Ectodermal cell (in vitro differentiated cells): ENCODE measurements around the gene FLNC.

Source experiments
- H3K27ac ChIP-seq: 2 replicates; pipeline ENCODE4 v1.7.0; 2013; ENCODE audit warnings: mild to moderate bottlenecking, low read depth, low read length; ENCODE audit not compliant: insufficient read depth, poor library complexity, severe bottlenecking
- H3K27me3 ChIP-seq: 2 replicates; pipeline ENCODE4 v1.7.0; 2013; ENCODE audit warnings: mild to moderate bottlenecking, low read length; ENCODE audit not compliant: insufficient read depth, control insufficient read depth, poor library complexity, severe bottlenecking
- H3K36me3 ChIP-seq: one replicate; pipeline ENCODE4 v1.7.0; 2013; ENCODE audit warnings: low read length; ENCODE audit not compliant: control insufficient read depth, insufficient read depth
- H3K4me1 ChIP-seq: one replicate; pipeline ENCODE4 v1.7.0; 2013; ENCODE audit warnings: low read length; ENCODE audit not compliant: control insufficient read depth, insufficient read depth
- H3K4me3 ChIP-seq: 2 replicates; pipeline ENCODE4 v1.7.0; 2013; ENCODE audit warnings: low read depth, low read length, control low read depth; ENCODE audit not compliant: insufficient read depth
- H3K9me3 ChIP-seq: 2 replicates; pipeline ENCODE4 v1.7.0; 2013; ENCODE audit warnings: mild to moderate bottlenecking, low read length, moderate library complexity; ENCODE audit not compliant: control insufficient read depth
- WGBS, 2 experiments: methylation state at CpG; one replicate each; pipeline ENCODE4 v1.1.7; 2013; ENCODE audit warnings: missing lambda C conversion rate in 2 of 2; 5-methylcytosine and 5-hydroxymethylcytosine counted together

Gene FLNC

DNA sequence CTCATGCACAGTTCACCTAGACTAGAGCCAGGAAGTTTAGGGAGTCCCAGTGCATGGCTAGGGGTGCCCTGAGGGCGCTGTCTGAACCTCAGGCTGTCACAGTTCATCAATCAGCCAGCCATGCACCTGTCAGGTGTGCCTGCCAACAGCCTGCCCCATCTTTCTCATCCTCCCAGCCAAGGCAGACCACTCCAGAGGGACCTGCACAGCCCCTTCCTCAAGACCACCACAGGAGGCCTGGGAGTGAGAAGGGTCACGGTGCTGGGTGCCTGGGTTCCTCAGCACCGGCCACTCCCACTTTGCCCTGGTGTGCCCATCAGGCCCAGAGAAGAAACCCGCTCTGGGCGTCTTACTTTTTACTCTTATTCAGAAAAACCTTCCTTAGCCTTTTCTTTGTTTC lies 40.8 kb downstream of the FLNC start:
- Histone ChIP-seq H3K4me1 (peaks cover 8% of the 10 kb centered on the region), H3K27me3 (peaks cover 53% of the 10 kb centered on the region), H3K36me3 (no peaks in the 10 kb centered on the region), H3K4me3 (no peak overlapping the region), H3K9me3 (no peaks in the 10 kb centered on the region), H3K27ac (no peak overlapping the region)
- WGBS, 2 experiments: 90 to 94% methylated on average over 5 of the region's 5 CpGs

DNA sequence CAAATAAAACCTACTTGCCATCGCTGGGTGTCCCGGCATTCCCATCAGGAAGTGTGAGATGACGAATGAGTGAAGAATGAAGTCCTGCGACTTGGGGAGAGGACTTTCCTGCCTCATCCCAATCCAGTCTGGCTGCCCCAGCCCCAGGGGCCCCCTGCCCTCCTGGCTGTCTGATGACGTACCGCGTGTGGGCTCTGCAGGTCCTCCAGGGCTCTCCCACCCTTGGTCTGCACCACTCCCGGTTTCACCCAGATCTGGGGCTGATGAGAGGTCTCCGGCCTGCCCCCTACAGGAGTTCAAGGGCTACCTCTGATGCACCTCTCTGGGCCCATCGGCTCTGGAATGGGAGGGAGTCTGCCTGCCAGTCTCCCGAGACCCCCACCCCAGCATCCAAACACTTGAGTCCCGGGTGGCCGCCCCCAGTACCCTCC lies 42.2 kb downstream of the FLNC start:
- H3K4me1 ChIP-seq: peaks cover 8% of the 10 kb centered on the region
- no peak overlapping the region for H3K4me3 ChIP-seq
- H3K27me3 ChIP-seq: peaks cover 47% of the 10 kb centered on the region
- 68 to 70% methylated on average over 13 of the region's 13 CpGs for WGBS, 2 experiments
- H3K9me3 ChIP-seq: no peaks in the 10 kb centered on the region
- H3K27ac ChIP-seq: no peak overlapping the region
- H3K36me3 ChIP-seq: no peaks in the 10 kb centered on the region

GRCh38 chr7:128873234-128873633 lies 43.0 kb downstream of the FLNC start:
- no peak overlapping the region for H3K4me3 ChIP-seq
- peaks cover 39% of the 10 kb centered on the region for H3K27me3 ChIP-seq
- H3K4me1 ChIP-seq: peaks cover 7% of the 10 kb centered on the region
- no peaks in the 10 kb centered on the region for H3K9me3 ChIP-seq
- no peak overlapping the region for H3K27ac ChIP-seq
- no peaks in the 10 kb centered on the region for H3K36me3 ChIP-seq
- 83 to 86% methylated on average over 9 of the region's 9 CpGs for WGBS, 2 experiments

DNA sequence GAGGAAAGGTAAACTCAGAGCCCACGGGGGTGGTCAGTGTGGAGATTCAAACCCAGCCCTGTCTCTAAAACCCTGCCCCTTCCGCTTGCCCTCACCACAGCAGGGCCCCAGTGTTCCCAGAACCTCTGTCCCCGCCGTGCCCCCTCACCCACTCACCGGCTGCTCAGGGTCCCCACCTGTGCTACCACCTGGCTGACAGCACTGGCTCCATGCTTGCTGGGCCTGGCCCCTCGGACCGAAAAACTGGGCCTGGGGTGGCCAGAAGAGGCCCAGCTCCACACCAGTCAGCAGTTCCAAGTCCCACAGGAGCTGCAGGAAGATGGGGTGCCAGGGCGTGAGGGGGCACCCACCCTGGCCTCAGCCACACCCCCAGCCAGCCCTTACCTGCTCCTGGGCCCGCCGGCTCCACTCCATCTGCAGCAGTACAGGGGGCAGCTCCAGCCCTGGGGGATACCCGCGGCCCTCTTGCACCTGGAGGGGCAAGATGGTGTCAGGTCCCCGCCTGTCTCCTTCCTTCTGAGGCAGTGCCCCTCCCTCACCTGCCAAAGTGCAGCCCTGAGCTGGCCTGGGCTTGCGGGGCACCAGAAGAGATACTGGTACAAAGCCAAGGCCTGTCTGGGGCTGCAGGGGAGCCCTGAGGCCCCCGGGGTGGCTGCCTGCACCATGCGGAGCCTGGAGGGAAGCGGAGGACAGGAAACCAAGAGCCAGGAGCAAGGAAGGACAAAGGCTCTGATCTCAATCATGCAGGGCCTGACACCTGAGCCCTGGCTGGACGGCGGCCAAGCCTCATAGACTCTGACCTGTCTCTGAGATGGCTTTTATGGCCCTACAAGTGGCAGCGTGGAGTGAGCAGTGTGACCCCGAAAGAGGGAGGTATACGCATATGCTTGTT lies 44.2 kb downstream of the FLNC start:
- H3K4me1 ChIP-seq: no peaks in the 10 kb centered on the region
- no peak overlapping the region for H3K27ac ChIP-seq
- no peak overlapping the region for H3K4me3 ChIP-seq
- H3K27me3 ChIP-seq: peaks cover 28% of the 10 kb centered on the region
- no peaks in the 10 kb centered on the region for H3K9me3 ChIP-seq
- H3K36me3 ChIP-seq: no peaks in the 10 kb centered on the region
- 89 to 91% methylated on average over 22 of the region's 22 CpGs for WGBS, 2 experiments

DNA sequence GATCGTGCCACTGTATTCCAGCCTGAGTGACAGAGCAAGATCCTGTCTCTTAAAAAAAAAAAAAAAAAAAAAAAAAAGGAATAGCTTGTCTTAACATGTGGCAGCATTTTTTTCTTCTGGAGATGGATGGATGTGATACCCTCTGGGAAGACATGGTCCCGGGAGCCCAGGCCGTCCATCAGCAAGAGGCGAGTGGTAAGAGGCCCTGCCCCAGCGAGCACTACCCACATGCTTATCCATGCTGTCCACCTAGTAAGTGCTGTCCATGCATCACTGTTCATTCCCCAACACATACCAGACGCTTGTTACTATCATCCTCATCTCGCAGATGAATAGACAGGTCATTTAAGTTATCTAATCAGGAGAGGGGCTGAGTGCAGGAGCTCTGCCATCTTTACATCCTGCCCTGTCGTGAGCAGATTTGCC lies 45.3 kb downstream of the FLNC start:
- no peaks in the 10 kb centered on the region for H3K4me1 ChIP-seq
- WGBS, 2 experiments: 93% methylated on average over 8 of the region's 8 CpGs
- H3K4me3 ChIP-seq: no peak overlapping the region
- H3K36me3 ChIP-seq: no peaks in the 10 kb centered on the region
- H3K27ac ChIP-seq: no peak overlapping the region
- H3K9me3 ChIP-seq: no peaks in the 10 kb centered on the region
- H3K27me3 ChIP-seq: peaks cover 16% of the 10 kb centered on the region

- H3K9me3 ChIP-seq: no peaks in the 10 kb centered on the region
- WGBS, 2 experiments: 88 to 91% methylated on average over 3 of the region's 3 CpGs
- H3K36me3 ChIP-seq: no peaks in the 10 kb centered on the region
- no peak overlapping the region for H3K4me3 ChIP-seq
- H3K27ac ChIP-seq: no peak overlapping the region
- H3K4me1 ChIP-seq: no peaks in the 10 kb centered on the region
- H3K27me3 ChIP-seq: peaks cover 10% of the 10 kb centered on the region
These were observed 45.9 kb downstream of the FLNC start for GRCh38 chr7:128876127-128876526.

GRCh38 chr7:128876586-128876977 lies 46.4 kb downstream of the FLNC start:
- Histone ChIP-seq H3K4me3 (no peak overlapping the region), H3K9me3 (no peaks in the 10 kb centered on the region), H3K27ac (no peak overlapping the region), H3K36me3 (no peaks in the 10 kb centered on the region), H3K4me1 (no peaks in the 10 kb centered on the region), H3K27me3 (peaks cover 6% of the 10 kb centered on the region)
- 89 to 93% methylated on average over 5 of the region's 5 CpGs for WGBS, 2 experiments

- Histone ChIP-seq H3K27me3 (peaks cover 1% of the 10 kb centered on the region), H3K4me3 (no peak overlapping the region), H3K9me3 (no peaks in the 10 kb centered on the region), H3K36me3 (no peaks in the 10 kb centered on the region), H3K27ac (no peak overlapping the region), H3K4me1 (no peaks in the 10 kb centered on the region)
- 94% methylated on average over 32 of the region's 32 CpGs for WGBS, 2 experiments
These were observed 47.0 kb downstream of the FLNC start for GRCh38 chr7:128876978-128877755.

DNA sequence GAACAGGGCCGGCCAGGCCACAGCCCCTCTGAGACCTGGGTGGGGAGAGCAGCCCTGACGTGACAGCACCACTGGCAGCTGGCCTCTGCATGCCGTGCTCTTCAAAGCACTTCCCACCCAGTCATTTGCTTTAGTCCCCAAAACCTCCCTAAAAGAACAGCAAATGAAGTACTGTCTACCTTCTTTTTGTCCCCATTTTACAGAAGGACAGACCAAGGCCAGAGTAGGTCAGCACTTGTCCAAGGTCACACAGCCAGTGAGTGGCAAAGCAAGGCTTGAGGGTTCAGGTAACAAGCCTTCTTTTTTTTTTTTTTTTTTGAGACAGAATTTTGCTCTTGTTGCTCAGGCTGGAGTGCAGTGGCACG lies 47.5 kb downstream of the FLNC start:
- no peak overlapping the region for H3K4me3 ChIP-seq
- no peaks in the 10 kb centered on the region for H3K9me3 ChIP-seq
- H3K27ac ChIP-seq: no peak overlapping the region
- 90 to 92% methylated on average over 4 of the region's 4 CpGs for WGBS, 2 experiments
- no peaks in the 10 kb centered on the region for H3K4me1 ChIP-seq
- no peaks in the 10 kb centered on the region for H3K36me3 ChIP-seq
- H3K27me3 ChIP-seq: no peaks in the 10 kb centered on the region
